Inferior parietal cortex (tissue), 1 donor: ENCODE data around the gene DYNAP.

Source experiments
- DNase-seq: peaks from one replicate; pipeline ENCODE4 v3.0.0-alpha.2; 2016; ENCODE audit errors: extremely low spot score

DYNAP gene

DNA sequence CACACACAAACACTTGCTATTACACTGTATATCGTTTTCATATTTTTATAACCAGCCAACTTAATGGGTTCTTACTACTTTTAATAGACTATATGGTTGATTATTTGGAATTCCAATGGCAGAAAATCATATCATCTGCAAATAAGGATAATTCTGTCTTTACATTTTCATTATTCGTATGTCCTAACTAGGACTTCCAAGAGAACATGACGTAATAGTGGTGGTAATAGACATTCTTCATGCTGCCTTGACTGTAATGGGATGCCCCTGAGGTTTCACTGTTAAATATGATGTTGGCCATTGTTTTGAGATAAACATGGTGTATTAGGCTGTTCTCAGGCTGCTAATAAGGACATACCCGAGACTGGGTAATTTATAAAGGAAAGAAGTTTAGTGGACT, 45.2 kb downstream of the DYNAP start:
- DNase-seq: no peak

DNA sequence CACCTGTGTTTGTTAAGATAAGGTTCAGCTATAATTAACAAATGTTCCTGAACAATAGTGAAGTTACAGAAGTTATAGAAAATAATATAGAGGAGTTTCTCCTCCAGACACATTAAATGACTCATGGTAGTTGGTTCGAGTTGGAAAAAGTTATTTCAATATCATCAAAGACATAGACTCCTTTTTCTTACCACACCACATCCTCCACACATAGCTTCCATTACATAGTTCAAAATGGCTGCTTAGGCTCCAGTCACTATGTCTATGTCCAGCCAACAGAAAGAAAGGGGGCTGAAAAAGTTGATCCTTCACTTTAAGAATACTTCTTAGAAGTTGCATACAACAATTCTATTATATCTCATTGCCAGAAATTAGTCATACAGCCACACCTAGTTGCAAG, 50.7 kb downstream of the DYNAP start:
- DNase-seq: no peak

DNA sequence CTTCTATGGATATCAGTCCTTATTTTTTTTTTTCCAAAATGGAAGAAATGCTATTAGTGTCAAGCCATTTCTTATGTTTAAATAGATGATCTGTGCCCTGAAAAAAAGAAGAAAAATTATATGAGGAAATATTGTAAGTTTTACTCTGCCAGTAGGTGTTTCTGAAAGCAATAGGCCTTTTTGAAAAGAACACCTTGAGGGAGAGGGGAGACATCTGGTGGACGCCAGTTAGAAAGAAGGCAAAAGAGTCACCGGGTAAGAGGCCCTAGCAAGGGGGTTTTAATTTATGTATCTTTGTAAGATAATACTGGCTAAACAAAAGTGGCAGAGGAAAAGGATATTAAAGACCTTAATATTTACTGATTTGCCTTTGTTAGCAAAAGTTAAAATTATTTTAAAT, 56.1 kb downstream of the DYNAP start:
- no peak for DNase-seq
